CD4-positive, alpha-beta T cell (primary cell): ENCODE measurements around the gene FAM163B. TPM values are rescaled to one million over a fixed set of nuclear protein-coding genes. Genes with fewer than 3 reads are reported as not detected.

Experiments
- ATAC-seq: fragments of 200-7000 bp; cut with Tn5 transposase; one replicate; pipeline ENCODE4 v1.10.0; 2022; ENCODE audit warnings: mild to moderate bottlenecking; ENCODE audit not compliant: poor library complexity
- CTCF ChIA-PET: fragments of 350-600 bp; sonication (Branson Sonifier 250); formaldehyde crosslinking; loops from one replicate; lab custom pipeline; 2021; ENCODE audit warnings: antibody characterized with exemption, inconsistent platforms; lab: Charles Lee
- POLR2A ChIA-PET: fragments of 350-600 bp; sonication (Branson Sonifier 250); formaldehyde crosslinking; loops from one replicate; lab custom pipeline; 2021; ENCODE audit warnings: antibody characterized with exemption, inconsistent platforms; lab: Charles Lee
- DNase-seq, 14 experiments: peaks; one replicate each; pipeline ENCODE4 v3.0.0-alpha.2; 2013 to 2020; ENCODE audit warnings: mixed read lengths in 2 of 14
- H3K27ac ChIP-seq, 2 donors: one replicate each; pipeline versions ENCODE4 v1.5.1 to v1.7.0; 2013; ENCODE audit warnings: low read length in 2 of 2, low read depth in 1 of 2, mild to moderate bottlenecking in 1 of 2
- H3K27me3 ChIP-seq, 2 experiments: 1 replicate in 1 of 2; 2 replicates in 1 of 2; pipeline versions ENCODE4 v1.6.1 to v1.7.0; 2013; ENCODE audit warnings: low read length in 2 of 2, control low read depth in 1 of 2, mild to moderate bottlenecking in 1 of 2, moderate library complexity in 1 of 2; ENCODE audit not compliant: insufficient read depth in 2 of 2, control insufficient read depth in 1 of 2
- H3K36me3 ChIP-seq: one replicate; pipeline ENCODE4 v1.6.1; 2013; ENCODE audit warnings: low read length, control low read depth; ENCODE audit not compliant: insufficient read depth
- H3K4me1 ChIP-seq: one replicate; pipeline ENCODE4 v1.6.1; 2013; ENCODE audit warnings: low read length, control low read depth; ENCODE audit not compliant: insufficient read depth
- H3K4me3 ChIP-seq: one replicate; pipeline ENCODE4 v1.5.1; 2013; ENCODE audit warnings: mild to moderate bottlenecking, low read length, moderate library complexity
- H3K9me3 ChIP-seq, 2 experiments: 1 replicate in 1 of 2; 2 replicates in 1 of 2; pipeline versions ENCODE4 v1.6.1 to v1.7.0; 2013; ENCODE audit warnings: low read length in 2 of 2, mild to moderate bottlenecking in 2 of 2, control low read depth in 1 of 2, moderate library complexity in 1 of 2; ENCODE audit not compliant: control insufficient read depth in 1 of 2, insufficient read depth in 1 of 2
- H3K27ac Mint-ChIP-seq: one replicate; pipeline ENCODE4 v1.8.0; 2020; ENCODE audit warnings: mixed read lengths
- H3K27me3 Mint-ChIP-seq: one replicate; pipeline ENCODE4 v1.8.0; 2021; ENCODE audit warnings: mixed read lengths
- H3K36me3 Mint-ChIP-seq: one replicate; pipeline ENCODE4 v1.8.0; 2021; ENCODE audit warnings: low read depth, mixed read lengths
- H3K4me1 Mint-ChIP-seq: one replicate; pipeline ENCODE4 v1.8.0; 2021; ENCODE audit warnings: low read depth, mixed read lengths
- H3K4me3 Mint-ChIP-seq: one replicate; pipeline ENCODE4 v1.8.0; 2020; ENCODE audit warnings: mild to moderate bottlenecking, mixed read lengths
- H3K9me3 Mint-ChIP-seq: one replicate; pipeline ENCODE4 v1.8.0; 2020; ENCODE audit warnings: mixed read lengths
- CTCF ChIP-seq: fragments of 200-600 bp; IDR thresholded peaks from one replicate; pipeline ENCODE4 v1.8.0; 2022; ENCODE audit warnings: antibody characterized with exemption, mild to moderate bottlenecking
- intact Hi-C, 2 experiments: fragments of 100-400 bp; cut with DNase I in 1 of 2; cut with micrococcal nuclease in 1 of 2; formaldehyde crosslinking; loops; one replicate each; pipeline versions ENCODE4 v1.15.1 to v1.9.0; 2023 to 2025; cut with DNase I, micrococcal nuclease
- total RNA-seq, 174 experiments: library from RNA in 2 of 174; stranded (reverse) in 2 of 174; gene quantifications; one replicate each; pipeline ENCODE4 v1.2.3 and lab custom pipeline; 2021 to 2026

FAM163B gene
- total RNA-seq, 2 experiments from 2014 or later: not detected

GRCh38 chr9:133560311-133560710 is 48.9 kb downstream of the FAM163B start:
- Mint-ChIP-seq H3K4me1 (peaks cover 9% of the 10 kb centered on the region), H3K9me3 (no peaks in the 10 kb centered on the region), H3K27me3 (no peaks in the 10 kb centered on the region), H3K27ac (no peak overlapping the region), H3K4me3 (no peak overlapping the region), H3K36me3 (no peaks in the 10 kb centered on the region)
- no peak for DNase-seq
- peaks cover 8% of the 10 kb centered on the region for H3K4me1 ChIP-seq
- POLR2A ChIA-PET: no interaction called here
- no peaks in the 10 kb centered on the region for H3K36me3 ChIP-seq
- no peak overlapping the region for H3K4me3 ChIP-seq
- H3K27ac ChIP-seq: no peak overlapping the region
- TF ChIP-seq CTCF: no peak
- intact Hi-C loops: no loop called here
- ATAC-seq: no peak
- H3K27me3 ChIP-seq: peaks cover 9% of the 10 kb centered on the region in 2 experiments
- CTCF ChIA-PET: no interaction called here
- H3K9me3 ChIP-seq: no peaks in the 10 kb centered on the region

GRCh38 chr9:133558191-133559126 is 50.7 kb downstream of the FAM163B start:
- no peak overlapping the region for H3K4me3 ChIP-seq
- Mint-ChIP-seq H3K27ac (no peak overlapping the region), H3K4me3 (no peak overlapping the region), H3K36me3 (no peaks in the 10 kb centered on the region), H3K27me3 (no peaks in the 10 kb centered on the region), H3K4me1 (peaks cover 9% of the 10 kb centered on the region), H3K9me3 (no peaks in the 10 kb centered on the region)
- DNase-seq: peak in 2 of 14 experiments; percentile 11 to 14
- H3K4me1 ChIP-seq: peaks cover 6% of the 10 kb centered on the region
- POLR2A ChIA-PET: interaction anchor here (0.6 to 0.8 kb wide), 3 partner anchors 72 to 713 kb away, joined by 3 read pairs; no protein-coding TSS in a partner anchor
- no peaks in the 10 kb centered on the region for H3K9me3 ChIP-seq
- CTCF ChIA-PET: no interaction called here
- TF ChIP-seq CTCF: no peak
- H3K27ac ChIP-seq: no peak overlapping the region
- intact Hi-C loops: no loop called here
- ATAC-seq: no peak
- no peaks in the 10 kb centered on the region for H3K36me3 ChIP-seq
- peaks cover 9% of the 10 kb centered on the region in 2 experiments for H3K27me3 ChIP-seq

- no peaks in the 10 kb centered on the region for H3K9me3 ChIP-seq
- no peak overlapping the region for H3K4me3 ChIP-seq
- peaks cover 9% of the 10 kb centered on the region in 2 experiments for H3K27me3 ChIP-seq
- H3K27ac Mint-ChIP-seq: no peak overlapping the region
- H3K9me3 Mint-ChIP-seq: no peaks in the 10 kb centered on the region
- no peak for ATAC-seq
- H3K4me3 Mint-ChIP-seq: no peak overlapping the region
- H3K27me3 Mint-ChIP-seq: no peaks in the 10 kb centered on the region
- intact Hi-C loops: no loop called here
- H3K4me1 Mint-ChIP-seq: peaks cover 9% of the 10 kb centered on the region
- H3K4me1 ChIP-seq: no peaks in the 10 kb centered on the region
- CTCF ChIA-PET: no interaction called here
- no peak overlapping the region for H3K27ac ChIP-seq
- POLR2A ChIA-PET: no interaction called here
- no peaks in the 10 kb centered on the region for H3K36me3 Mint-ChIP-seq
- DNase-seq: no peak
- no peaks in the 10 kb centered on the region for H3K36me3 ChIP-seq
- TF ChIP-seq CTCF: no peak
Measured at GRCh38 chr9:133557581-133557980, 51.6 kb downstream of the FAM163B start.
